GM12864 (cell line): ENCODE results near the gene TTC21A.

Experiments
- DNase-seq: peaks from one replicate; pipeline ENCODE4 v3.0.0-alpha.2; 2011; ENCODE audit warnings: low read depth
- H3K4me3 ChIP-seq: 2 replicates; pipeline ENCODE4 v1.5.1; 2011; ENCODE audit warnings: mild to moderate bottlenecking, low read depth, low read length, control low read depth
- CTCF ChIP-seq: IDR thresholded peaks from 2 replicates; pipeline ENCODE4 v1.5.1; 2011; ENCODE audit warnings: low read depth, mild to moderate bottlenecking, moderate library complexity, low read length, control low read depth, inconsistent platforms; ENCODE audit errors: missing control alignments

The TTC21A gene

GRCh38 chr3:39125841-39126500, 18.5 kb downstream of the TTC21A start:
- TF ChIP-seq CTCF: no peak
- DNase-seq: no peak
- H3K4me3 ChIP-seq: no peak overlapping the region

GRCh38 chr3:39126532-39127071, 19.1 kb downstream of the TTC21A start:
- TF ChIP-seq CTCF: peak; percentile 43
- H3K4me3 ChIP-seq: no peak overlapping the region
- DNase-seq: no peak

GRCh38 chr3:39127269-39127907, 19.9 kb downstream of the TTC21A start:
- no peak for DNase-seq
- H3K4me3 ChIP-seq: no peak overlapping the region
- no peak for TF ChIP-seq CTCF

- no peak for TF ChIP-seq CTCF
- no peak for DNase-seq
- no peak overlapping the region for H3K4me3 ChIP-seq
Observed at GRCh38 chr3:39127908-39128304, 20.4 kb downstream of the TTC21A start.

- no peak for TF ChIP-seq CTCF
- H3K4me3 ChIP-seq: no peak overlapping the region
- no peak for DNase-seq
Observed at GRCh38 chr3:39128951-39129350, 21.5 kb downstream of the TTC21A start.

- no peak for DNase-seq
- H3K4me3 ChIP-seq: no peak overlapping the region
- no peak for TF ChIP-seq CTCF
Observed at GRCh38 chr3:39130026-39130425, 22.5 kb downstream of the TTC21A start.

GRCh38 chr3:39130693-39131265, 23.3 kb downstream of the TTC21A start:
- DNase-seq: no peak
- TF ChIP-seq CTCF: no peak
- no peak overlapping the region for H3K4me3 ChIP-seq
